ENCODE data around the gene DYSF. TPM values are rescaled to one million over a fixed set of nuclear protein-coding genes. Genes with fewer than 3 reads are reported as not detected.
A peak's percentile ranks its signal among the peaks of the same experiment; 100 is the strongest.

The DYSF gene
- total RNA-seq, 1 donor from 2014 or later = 11.1 TPM

- TF ChIP-seq CTCF (IDR thresholded peaks at IDR 0.05; ENCODE audit: partially characterized antibody, unreplicated experiment) = no peak
- Mint-ChIP-seq H3K27ac (ENCODE audit: unreplicated experiment) (peak overlapping the region; percentile 63), H3K36me3 (ENCODE audit: unreplicated experiment) (no peaks in the 10 kb centered on the region)
These were observed 187.1 kb downstream of the DYSF start for GRCh38 chr2:71640489-71640888.

GRCh38 chr2:71643674-71644357, 190.5 kb downstream of the DYSF start:
- peaks cover 5% of the 10 kb centered on the region for H3K36me3 Mint-ChIP-seq (ENCODE audit: unreplicated experiment)
- peaks cover 13% of the 10 kb centered on the region for H3K4me1 Mint-ChIP-seq (ENCODE audit: low read depth, unreplicated experiment)
- no peak overlapping the region for H3K27ac Mint-ChIP-seq (ENCODE audit: unreplicated experiment)
- no peak for DNase-seq
- peaks cover 2% of the 10 kb centered on the region for H3K9me3 Mint-ChIP-seq (ENCODE audit: unreplicated experiment)
- no peak overlapping the region for H3K4me3 Mint-ChIP-seq (ENCODE audit: unreplicated experiment)
- TF ChIP-seq CTCF (IDR thresholded peaks at IDR 0.05; ENCODE audit: partially characterized antibody, unreplicated experiment) = no peak
- peaks cover 2% of the 10 kb centered on the region for H3K27me3 Mint-ChIP-seq (ENCODE audit: unreplicated experiment)

More at GRCh38 chr2:71640489-71640888, 187.1 kb downstream of the DYSF start:
- H3K27me3 Mint-ChIP-seq (ENCODE audit: unreplicated experiment) = peaks cover 2% of the 10 kb centered on the region
- peaks cover 2% of the 10 kb centered on the region for H3K9me3 Mint-ChIP-seq (ENCODE audit: unreplicated experiment)
- DNase-seq = no peak
- no peak overlapping the region for H3K4me3 Mint-ChIP-seq (ENCODE audit: unreplicated experiment)
- H3K4me1 Mint-ChIP-seq (ENCODE audit: low read depth, unreplicated experiment) = peaks cover 13% of the 10 kb centered on the region

DNA sequence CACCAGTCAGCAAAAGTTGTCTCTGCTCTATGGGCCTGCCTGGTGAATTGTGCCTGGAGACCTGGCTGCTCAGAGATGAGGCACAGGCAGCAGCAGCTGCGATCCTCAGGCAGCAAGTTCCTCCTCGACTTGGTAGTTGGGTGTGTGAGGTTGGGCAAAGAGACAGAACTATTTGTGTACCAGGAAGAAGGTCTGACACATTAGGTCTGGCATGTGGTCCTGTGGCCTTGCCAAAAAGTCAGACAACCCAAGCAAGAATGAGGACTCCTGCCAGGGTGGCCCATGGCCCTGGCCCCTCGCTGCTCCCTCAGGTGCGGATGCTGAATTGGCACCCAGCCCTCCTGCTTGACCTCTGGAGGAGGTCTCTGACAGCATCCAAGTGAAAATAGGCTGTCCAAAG, 192.7 kb downstream of the DYSF start:
- Mint-ChIP-seq H3K4me1 (ENCODE audit: low read depth, unreplicated experiment) (no peaks in the 10 kb centered on the region), H3K27ac (ENCODE audit: unreplicated experiment) (no peak overlapping the region), H3K9me3 (ENCODE audit: unreplicated experiment) (no peaks in the 10 kb centered on the region), H3K36me3 (ENCODE audit: unreplicated experiment) (peaks cover 5% of the 10 kb centered on the region), H3K4me3 (ENCODE audit: unreplicated experiment) (no peak overlapping the region), H3K27me3 (ENCODE audit: unreplicated experiment) (peaks cover 2% of the 10 kb centered on the region)
- TF ChIP-seq CTCF (IDR thresholded peaks at IDR 0.05; ENCODE audit: partially characterized antibody, unreplicated experiment) = no peak
- DNase-seq = no peak

DNA sequence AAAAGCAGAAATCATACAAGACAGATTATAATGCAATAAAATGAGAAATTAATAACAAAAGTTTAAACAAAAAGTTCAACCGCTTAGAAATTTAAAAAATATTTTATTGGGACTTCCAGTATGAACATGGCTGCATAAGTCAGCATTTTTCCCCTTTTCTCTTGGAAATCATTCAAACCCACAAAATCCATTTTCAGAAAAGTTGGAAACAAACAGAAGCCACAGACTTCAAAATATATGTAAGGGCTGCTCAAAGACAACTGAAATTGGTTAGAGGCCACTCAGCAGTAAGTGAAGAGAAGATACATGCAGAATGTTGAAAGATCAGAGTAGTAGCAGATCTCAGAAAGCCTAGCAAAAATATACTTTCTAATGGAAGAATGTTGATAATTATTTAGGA, 194.0 kb downstream of the DYSF start:
- no peak for DNase-seq

More for the DNA sequence above, 194.0 kb downstream of the DYSF start:
- H3K36me3 Mint-ChIP-seq (ENCODE audit: unreplicated experiment) = peaks cover 5% of the 10 kb centered on the region
- no peaks in the 10 kb centered on the region for H3K9me3 Mint-ChIP-seq (ENCODE audit: unreplicated experiment)
- H3K4me3 Mint-ChIP-seq (ENCODE audit: unreplicated experiment) = no peak overlapping the region
- no peak overlapping the region for H3K27ac Mint-ChIP-seq (ENCODE audit: unreplicated experiment)
- no peaks in the 10 kb centered on the region for H3K4me1 Mint-ChIP-seq (ENCODE audit: low read depth, unreplicated experiment)
- no peaks in the 10 kb centered on the region for H3K27me3 Mint-ChIP-seq (ENCODE audit: unreplicated experiment)
- TF ChIP-seq CTCF (IDR thresholded peaks at IDR 0.05; ENCODE audit: partially characterized antibody, unreplicated experiment) = no peak
